Effector memory CD8-positive, alpha-beta T cell (primary cell): ENCODE measurements around the gene CRYGN.

ENCODE experiments used
- ATAC-seq: fragments of 150-1000 bp; cut with Tn5 transposase; replicated peaks from 2 replicates; pipeline ENCODE4 v1.10.0; 2021; ENCODE audit warnings: mild to moderate bottlenecking, moderate library complexity
- DNase-seq, 3 experiments: peaks; one replicate each; pipeline ENCODE4 v3.0.0; 2021
- H3K27ac Mint-ChIP-seq, 2 donors: one replicate each; pipeline ENCODE4 v1.8.0; 2022; ENCODE audit warnings: mild to moderate bottlenecking in 2 of 2, mixed read lengths in 2 of 2, moderate library complexity in 2 of 2
- H3K27me3 Mint-ChIP-seq, 2 donors: one replicate each; pipeline ENCODE4 v1.8.0; 2022; ENCODE audit warnings: mixed read lengths in 2 of 2
- H3K36me3 Mint-ChIP-seq: one replicate; pipeline ENCODE4 v1.8.0; 2022; ENCODE audit warnings: mild to moderate bottlenecking, moderate library complexity, mixed read lengths; ENCODE audit not compliant: insufficient read depth
- H3K4me1 Mint-ChIP-seq, 2 donors: one replicate each; pipeline ENCODE4 v1.8.0; 2022; ENCODE audit warnings: low read depth in 2 of 2, mixed read lengths in 2 of 2
- H3K4me3 Mint-ChIP-seq, 2 donors: one replicate each; pipeline ENCODE4 v1.8.0; 2022; ENCODE audit warnings: mild to moderate bottlenecking in 2 of 2, mixed read lengths in 2 of 2, moderate library complexity in 2 of 2
- H3K9me3 Mint-ChIP-seq, 2 donors: one replicate each; pipeline ENCODE4 v1.8.0; 2022; ENCODE audit warnings: mixed read lengths in 2 of 2

The CRYGN gene

GRCh38 chr7:151408839-151409666 is 30.9 kb downstream of the CRYGN start:
- peaks cover 18 to 44% of the 10 kb centered on the region in 2 donors for H3K4me1 Mint-ChIP-seq
- peak; percentile 76 to 83 (median 79) for DNase-seq
- peaks cover 51% of the 10 kb centered on the region for H3K36me3 Mint-ChIP-seq
- H3K27ac Mint-ChIP-seq: peak overlapping the region; percentile 93 to 98
- peak; percentile 79 for ATAC-seq
- no peaks in the 10 kb centered on the region for H3K9me3 Mint-ChIP-seq
- H3K4me3 Mint-ChIP-seq: peak overlapping the region; percentile 65 to 87
- peaks cover 17 to 21% of the 10 kb centered on the region in 2 donors for H3K27me3 Mint-ChIP-seq

GRCh38 chr7:151408498-151408838 is 31.5 kb downstream of the CRYGN start:
- DNase-seq (no peak), ATAC-seq (no peak)
- H3K4me3 Mint-ChIP-seq: peak overlapping the region; percentile 65 to 87
- H3K9me3 Mint-ChIP-seq: no peaks in the 10 kb centered on the region
- peaks cover 17 to 45% of the 10 kb centered on the region in 2 donors for H3K4me1 Mint-ChIP-seq
- H3K27me3 Mint-ChIP-seq: peaks cover 17 to 21% of the 10 kb centered on the region in 2 donors
- H3K27ac Mint-ChIP-seq: peak overlapping the region; percentile 93 to 98
- H3K36me3 Mint-ChIP-seq: peaks cover 51% of the 10 kb centered on the region

- DNase-seq: no peak
- H3K9me3 Mint-ChIP-seq: no peaks in the 10 kb centered on the region
- no peak overlapping the region for H3K4me3 Mint-ChIP-seq
- peaks cover 15 to 41% of the 10 kb centered on the region in 2 donors for H3K4me1 Mint-ChIP-seq
- H3K27ac Mint-ChIP-seq: peak overlapping the region; percentile 77 to 98
- peaks cover 45% of the 10 kb centered on the region for H3K36me3 Mint-ChIP-seq
- ATAC-seq: no peak
- peaks cover 11 to 16% of the 10 kb centered on the region in 2 donors for H3K27me3 Mint-ChIP-seq
Observed at GRCh38 chr7:151406886-151407583, 32.9 kb downstream of the CRYGN start.

GRCh38 chr7:151406051-151406875 is 33.7 kb downstream of the CRYGN start:
- peaks cover 38% of the 10 kb centered on the region for H3K36me3 Mint-ChIP-seq
- H3K4me3 Mint-ChIP-seq: no peak overlapping the region
- no peaks in the 10 kb centered on the region for H3K9me3 Mint-ChIP-seq
- no peak for ATAC-seq
- no peak for DNase-seq
- H3K4me1 Mint-ChIP-seq: peaks cover 16 to 36% of the 10 kb centered on the region in 2 donors
- peaks cover 8 to 9% of the 10 kb centered on the region in 2 donors for H3K27me3 Mint-ChIP-seq
- peak overlapping the region; percentile 77 to 98 for H3K27ac Mint-ChIP-seq

GRCh38 chr7:151405588-151405987 is 34.4 kb downstream of the CRYGN start:
- Mint-ChIP-seq H3K36me3 (peaks cover 31% of the 10 kb centered on the region), H3K9me3 (no peaks in the 10 kb centered on the region), H3K4me1 (peaks cover 9 to 34% of the 10 kb centered on the region in 2 donors), H3K27ac (peak overlapping the region in 1 of 2 donors; percentile 98), H3K27me3 (peaks cover under 1 to 2% of the 10 kb centered on the region in 2 donors), H3K4me3 (peak overlapping the region in 1 of 2 donors; percentile 12)
- ATAC-seq: no peak
- DNase-seq: no peak

- ATAC-seq (no peak), DNase-seq (no peak)
- H3K4me3 Mint-ChIP-seq: peak overlapping the region in 1 of 2 donors; percentile 12
- peak overlapping the region; percentile 31 to 98 for H3K27ac Mint-ChIP-seq
- peaks cover 8 to 32% of the 10 kb centered on the region in 2 donors for H3K4me1 Mint-ChIP-seq
- H3K9me3 Mint-ChIP-seq: no peaks in the 10 kb centered on the region
- H3K27me3 Mint-ChIP-seq: no peaks in the 10 kb centered on the region
- H3K36me3 Mint-ChIP-seq: peaks cover 26% of the 10 kb centered on the region
Observed at GRCh38 chr7:151405056-151405455, 34.9 kb downstream of the CRYGN start.

- no peaks in the 10 kb centered on the region for H3K27me3 Mint-ChIP-seq
- H3K27ac Mint-ChIP-seq: peak overlapping the region; percentile 31 to 98
- H3K4me3 Mint-ChIP-seq: peak overlapping the region in 1 of 2 donors; percentile 27
- peaks cover 8 to 35% of the 10 kb centered on the region in 2 donors for H3K4me1 Mint-ChIP-seq
- DNase-seq: peak in 2 of 3 experiments; percentile 31 to 32
- peaks cover 19% of the 10 kb centered on the region for H3K36me3 Mint-ChIP-seq
- H3K9me3 Mint-ChIP-seq: no peaks in the 10 kb centered on the region
- peak; percentile 13 for ATAC-seq
Observed at GRCh38 chr7:151404216-151405011, 35.5 kb downstream of the CRYGN start.

GRCh38 chr7:151403764-151404163 is 36.2 kb downstream of the CRYGN start:
- ATAC-seq (no peak), DNase-seq (no peak)
- Mint-ChIP-seq H3K27me3 (no peaks in the 10 kb centered on the region), H3K4me3 (peak overlapping the region in 1 of 2 donors; percentile 27), H3K9me3 (no peaks in the 10 kb centered on the region), H3K36me3 (peaks cover 13% of the 10 kb centered on the region), H3K27ac (peak overlapping the region; percentile 10 to 98), H3K4me1 (peaks cover 7 to 39% of the 10 kb centered on the region in 2 donors)

GRCh38 chr7:151402029-151402835 is 37.7 kb downstream of the CRYGN start:
- Mint-ChIP-seq H3K9me3 (no peaks in the 10 kb centered on the region), H3K4me3 (no peak overlapping the region), H3K27ac (peak overlapping the region in 1 of 2 donors; percentile 65), H3K4me1 (peaks cover 3 to 42% of the 10 kb centered on the region in 2 donors), H3K36me3 (peaks cover 8% of the 10 kb centered on the region), H3K27me3 (no peaks in the 10 kb centered on the region)
- ATAC-seq (no peak), DNase-seq (no peak)

- Mint-ChIP-seq H3K9me3 (no peaks in the 10 kb centered on the region), H3K4me3 (no peak overlapping the region), H3K4me1 (peaks cover 3 to 42% of the 10 kb centered on the region in 2 donors), H3K27me3 (no peaks in the 10 kb centered on the region), H3K27ac (peak overlapping the region in 1 of 2 donors; percentile 32), H3K36me3 (peaks cover 8% of the 10 kb centered on the region)
- peak; percentile 43 for ATAC-seq
- DNase-seq: no peak
Observed at GRCh38 chr7:151400626-151401315, 39.2 kb downstream of the CRYGN start.

GRCh38 chr7:151399906-151400305 is 40.0 kb downstream of the CRYGN start:
- H3K4me3 Mint-ChIP-seq: no peak overlapping the region
- ATAC-seq (no peak), DNase-seq (no peak)
- peaks cover 3 to 40% of the 10 kb centered on the region in 2 donors for H3K4me1 Mint-ChIP-seq
- no peaks in the 10 kb centered on the region for H3K27me3 Mint-ChIP-seq
- H3K9me3 Mint-ChIP-seq: no peaks in the 10 kb centered on the region
- H3K27ac Mint-ChIP-seq: no peak overlapping the region
- H3K36me3 Mint-ChIP-seq: peaks cover 4% of the 10 kb centered on the region
